ENCODE measurements around the gene SLC25A23. TPM values are rescaled to one million over a fixed set of nuclear protein-coding genes. Genes with fewer than 3 reads are reported as not detected.

SLC25A23 gene
- total RNA-seq, 1 donor from 2014 or later, result 116 TPM

GRCh38 chr19:6424939-6425731 lies 34.5 kb downstream of the SLC25A23 start:
- DNase-seq, result peak; percentile 100
- H3K4me3 ChIP-seq, result peak overlapping the region; percentile 91
- H3K27me3 ChIP-seq (ENCODE audit: low read depth), result no peaks in the 10 kb centered on the region
- peaks cover 41% of the 10 kb centered on the region for H3K4me1 ChIP-seq
- intact Hi-C loops (cut with micrococcal nuclease), result no loop called here
- peaks cover 15% of the 10 kb centered on the region for H3K36me3 ChIP-seq
- peak overlapping the region; percentile 91 for H3K27ac ChIP-seq (replicated peaks)
- TF ChIP-seq CTCF (IDR thresholded peaks at IDR 0.05; ENCODE audit: borderline replicate concordance), result no peak
- H3K9me3 ChIP-seq (replicated peaks), result no peaks in the 10 kb centered on the region

GRCh38 chr19:6424195-6424938 lies 35.2 kb downstream of the SLC25A23 start, which contains the start of gene KHSRP:
Gene KHSRP, minus strand, starts transcription at chr19:6424811. Its CDS starts 110 bp downstream, at chr19:6424701.
- H3K4me1 ChIP-seq, result peaks cover 41% of the 10 kb centered on the region
- DNase-seq, result no peak
- intact Hi-C loops (cut with micrococcal nuclease), result no loop called here

GRCh38 chr19:6423499-6424194 lies 35.9 kb downstream of the SLC25A23 start:
- Histone ChIP-seq H3K9me3 (replicated peaks) (no peaks in the 10 kb centered on the region), H3K4me3 (peak overlapping the region; percentile 91), H3K27me3 (ENCODE audit: low read depth) (no peaks in the 10 kb centered on the region), H3K4me1 (peaks cover 41% of the 10 kb centered on the region), H3K27ac (replicated peaks) (peak overlapping the region; percentile 75), H3K36me3 (peaks cover 30% of the 10 kb centered on the region)
- intact Hi-C loops (cut with micrococcal nuclease), result no loop called here
- no peak for TF ChIP-seq CTCF (IDR thresholded peaks at IDR 0.05; ENCODE audit: borderline replicate concordance)
- no peak for DNase-seq

More at GRCh38 chr19:6424195-6424938, 35.2 kb downstream of the SLC25A23 start, which contains the start of gene KHSRP:
- Histone ChIP-seq H3K36me3 (peaks cover 23% of the 10 kb centered on the region), H3K4me3 (peak within 1 kb of the TSS; percentile 91), H3K9me3 (replicated peaks) (no peaks in the 10 kb centered on the region), H3K27ac (replicated peaks) (peak within 1 kb of the TSS; percentile 91), H3K27me3 (ENCODE audit: low read depth) (no peaks in the 10 kb centered on the region)
- TF ChIP-seq CTCF (IDR thresholded peaks at IDR 0.05; ENCODE audit: borderline replicate concordance), result no peak

GRCh38 chr19:6421075-6422014 lies 38.2 kb downstream of the SLC25A23 start:
- intact Hi-C loops (cut with micrococcal nuclease), result no loop called here

More at GRCh38 chr19:6421075-6422014, 38.2 kb downstream of the SLC25A23 start:
- Histone ChIP-seq H3K27ac (replicated peaks) (no peak overlapping the region), H3K36me3 (peaks cover 53% of the 10 kb centered on the region), H3K4me1 (peaks cover 41% of the 10 kb centered on the region), H3K27me3 (ENCODE audit: low read depth) (no peaks in the 10 kb centered on the region), H3K9me3 (replicated peaks) (no peaks in the 10 kb centered on the region), H3K4me3 (no peak overlapping the region)
- no peak for TF ChIP-seq CTCF (IDR thresholded peaks at IDR 0.05; ENCODE audit: borderline replicate concordance)
- no peak for DNase-seq

Measured in left ventricle myocardium inferior (tissue), 1 donor.